Stimulated activated CD4-positive, alpha-beta T cell treated with anti-CD3 and anti-CD28 coated beads, Interleukin-1b, Interleukin-23, amount 100 ng/mL, for 48 hours (primary cell): ENCODE measurements around the gene PRG2.

Experiments
- DNase-seq: peaks from one replicate; pipeline ENCODE4 v3.0.0-alpha.2; 2020

The PRG2 gene

GRCh38 chr11:57395905-57396623 is 5.6 kb upstream of the PRG2 start:
- no peak for DNase-seq

GRCh38 chr11:57394203-57394965 is 3.9 kb upstream of the PRG2 start:
- no peak for DNase-seq

GRCh38 chr11:57392763-57393105 is 2.3 kb upstream of the PRG2 start:
- DNase-seq: no peak

- no peak for DNase-seq
These were observed 1.8 kb upstream of the PRG2 start for GRCh38 chr11:57392066-57392762.

GRCh38 chr11:57391539-57391938 is 1.1 kb upstream of the PRG2 start:
- no peak for DNase-seq

- no peak for DNase-seq
These were observed 661 bp upstream of the PRG2 start for GRCh38 chr11:57391111-57391510.

GRCh38 chr11:57387289-57388030 is 3.0 kb downstream of the PRG2 start:
- DNase-seq: no peak

- DNase-seq: no peak
These were observed 4.1 kb downstream of the PRG2 start for GRCh38 chr11:57386178-57386940.

GRCh38 chr11:57380975-57381374 is 9.5 kb downstream of the PRG2 start, which contains the start of gene PRG3:
PRG3 (minus strand) TSS chr11:57381150; CDS start chr11:57380708, 442 bp downstream.
- no peak for DNase-seq

- no peak for DNase-seq
These were observed 10.7 kb downstream of the PRG2 start for GRCh38 chr11:57379732-57380131.

GRCh38 chr11:57378186-57378585 is 12.3 kb downstream of the PRG2 start:
- DNase-seq: no peak

GRCh38 chr11:57377107-57377506 is 13.3 kb downstream of the PRG2 start:
- DNase-seq: no peak

GRCh38 chr11:57376095-57377090 is 14.1 kb downstream of the PRG2 start:
- no peak for DNase-seq

GRCh38 chr11:57375490-57375889 is 15.0 kb downstream of the PRG2 start:
- no peak for DNase-seq

GRCh38 chr11:57374966-57375365 is 15.5 kb downstream of the PRG2 start:
- DNase-seq: no peak

- no peak for DNase-seq
These were observed 17.3 kb downstream of the PRG2 start for GRCh38 chr11:57373146-57373545.

- DNase-seq: no peak
These were observed 19.5 kb downstream of the PRG2 start for GRCh38 chr11:57370941-57371340.

GRCh38 chr11:57370251-57370650 is 20.2 kb downstream of the PRG2 start:
- DNase-seq: no peak

- DNase-seq: no peak
These were observed 21.6 kb downstream of the PRG2 start for GRCh38 chr11:57368845-57369232.

GRCh38 chr11:57368106-57368844 is 22.2 kb downstream of the PRG2 start:
- no peak for DNase-seq
